Mesendoderm (in vitro differentiated cells): ENCODE results near the gene SMIM34.
"Not testable (repeated sequence)": the region's sequence is repeated elsewhere in the genome, so short reads cannot be mapped to it uniquely, and the experiment has no call there.

ENCODE experiments used
- DNase-seq: peaks from one replicate; pipeline ENCODE4 v3.0.0; 2013
- H2AK5ac ChIP-seq: 2 replicates; pipeline ENCODE4 v1.6.1; 2013; ENCODE audit warnings: low read length, inconsistent platforms
- H2BK120ac ChIP-seq: 2 replicates; pipeline ENCODE4 v1.6.1; 2013; ENCODE audit warnings: low read depth, mild to moderate bottlenecking, low read length, moderate library complexity, mixed read lengths
- H2BK15ac ChIP-seq: replicated peaks from 2 replicates; pipeline ENCODE4 v1.6.1; 2013; ENCODE audit warnings: low read depth, mild to moderate bottlenecking, moderate library complexity
- H2BK5ac ChIP-seq: 2 replicates; pipeline ENCODE4 v1.6.1; 2013; ENCODE audit warnings: low read length, inconsistent platforms
- H3K18ac ChIP-seq: 2 replicates; pipeline ENCODE4 v1.6.1; 2013; ENCODE audit warnings: mild to moderate bottlenecking, low read length, mixed read lengths
- H3K23ac ChIP-seq: one replicate; pipeline ENCODE4 v1.6.1; 2013; ENCODE audit warnings: low read length
- H3K27ac ChIP-seq: 2 replicates; pipeline ENCODE4 v1.5.1; 2013; ENCODE audit warnings: low read depth, mild to moderate bottlenecking, inconsistent platforms, low read length, moderate library complexity
- H3K27me3 ChIP-seq: 2 replicates; pipeline ENCODE4 v1.6.1; 2013; ENCODE audit warnings: low read length, control low read depth, mild to moderate bottlenecking, inconsistent platforms; ENCODE audit not compliant: insufficient read depth, poor library complexity
- H3K36me3 ChIP-seq: 2 replicates; pipeline ENCODE4 v1.6.1; 2013; ENCODE audit warnings: low read length, inconsistent platforms; ENCODE audit not compliant: control insufficient read depth, insufficient read depth
- H3K4ac ChIP-seq: one replicate; pipeline ENCODE4 v1.6.1; 2013; ENCODE audit warnings: low read depth, mild to moderate bottlenecking, low read length, moderate library complexity
- H3K4me1 ChIP-seq: 2 replicates; pipeline ENCODE4 v1.6.1; 2013; ENCODE audit warnings: low read depth, low read length, inconsistent platforms; ENCODE audit not compliant: control insufficient read depth
- H3K4me2 ChIP-seq: 2 replicates; pipeline ENCODE4 v1.6.1; 2013; ENCODE audit warnings: low read length
- H3K4me3 ChIP-seq: 2 replicates; pipeline ENCODE4 v1.5.1; 2013; ENCODE audit warnings: mild to moderate bottlenecking, low read length
- H3K56ac ChIP-seq: one replicate; pipeline ENCODE4 v1.6.1; 2013; ENCODE audit warnings: low read length
- H3K79me1 ChIP-seq: 2 replicates; pipeline ENCODE4 v1.6.1; 2013; ENCODE audit warnings: low read length, inconsistent platforms
- H3K79me2 ChIP-seq: 2 replicates; pipeline ENCODE4 v1.6.1; 2013; ENCODE audit warnings: mild to moderate bottlenecking, low read length; ENCODE audit not compliant: control insufficient read depth, insufficient read depth
- H3K9ac ChIP-seq: 2 replicates; pipeline ENCODE4 v1.6.1; 2013; ENCODE audit warnings: low read length, inconsistent platforms
- H4K5ac ChIP-seq: one replicate; pipeline ENCODE4 v1.6.1; 2013; ENCODE audit warnings: low read length
- H4K8ac ChIP-seq: one replicate; pipeline ENCODE4 v1.6.1; 2013; ENCODE audit warnings: low read depth, mild to moderate bottlenecking, control low read depth, low read length, moderate library complexity
- WGBS: extraction: QIAGEN DNeasy Blood & Tissue Kit; methylation state at CpG from one replicate; pipeline ENCODE4 v1.1.7; 2013; ENCODE audit warnings: low lambda C conversion rate, missing lambda C conversion rate; ENCODE audit not compliant: insufficient coverage; ENCODE audit errors: extremely low coverage; 5-methylcytosine and 5-hydroxymethylcytosine counted together

The SMIM34 gene

DNA sequence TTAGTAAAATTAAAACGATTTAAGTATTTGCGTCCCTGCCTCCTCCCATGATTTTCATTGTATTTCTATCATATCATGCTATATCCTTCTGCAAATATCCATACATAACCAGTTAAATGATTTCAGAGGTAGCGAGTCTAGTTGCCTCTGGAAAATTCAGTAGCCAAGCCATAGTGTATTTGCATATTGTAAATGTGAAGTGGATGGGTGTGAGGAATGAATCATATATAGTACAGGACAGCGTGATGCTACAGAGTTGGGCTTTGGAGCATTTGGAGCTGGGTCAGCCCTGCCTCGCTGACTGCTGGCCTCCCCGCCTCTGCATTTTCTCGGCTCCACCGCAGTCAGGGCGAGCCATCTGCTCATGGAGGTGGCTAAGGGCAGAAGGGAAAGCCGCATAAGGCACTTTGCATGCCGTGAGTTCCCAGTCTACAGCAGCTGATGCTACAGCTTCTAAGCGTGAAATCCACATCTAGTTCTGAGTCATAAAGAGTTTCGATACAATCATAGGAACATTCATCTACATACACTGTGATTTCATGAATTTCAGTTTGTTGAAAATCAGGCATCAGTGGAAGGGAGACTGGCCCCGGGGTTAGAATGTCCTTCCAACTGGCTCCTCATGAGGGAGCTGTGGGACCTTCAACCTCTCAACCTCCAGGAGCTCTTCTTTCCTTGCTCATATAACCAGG is 39.9 kb downstream of the SMIM34 start:
- not testable (repeated sequence) for H3K56ac ChIP-seq, H3K4me2 ChIP-seq, H2BK15ac ChIP-seq, H3K79me1 ChIP-seq, H2AK5ac ChIP-seq, H3K23ac ChIP-seq, H3K36me3 ChIP-seq, H2BK5ac ChIP-seq, H3K27ac ChIP-seq, H3K27me3 ChIP-seq, H3K4ac ChIP-seq, H3K18ac ChIP-seq, H3K79me2 ChIP-seq, H3K4me3 ChIP-seq, H4K5ac ChIP-seq, H2BK120ac ChIP-seq, DNase-seq, H3K4me1 ChIP-seq, H4K8ac ChIP-seq, H3K9ac ChIP-seq
- no CpG with 5 or more reads among the region's 14 CpGs for WGBS

DNA sequence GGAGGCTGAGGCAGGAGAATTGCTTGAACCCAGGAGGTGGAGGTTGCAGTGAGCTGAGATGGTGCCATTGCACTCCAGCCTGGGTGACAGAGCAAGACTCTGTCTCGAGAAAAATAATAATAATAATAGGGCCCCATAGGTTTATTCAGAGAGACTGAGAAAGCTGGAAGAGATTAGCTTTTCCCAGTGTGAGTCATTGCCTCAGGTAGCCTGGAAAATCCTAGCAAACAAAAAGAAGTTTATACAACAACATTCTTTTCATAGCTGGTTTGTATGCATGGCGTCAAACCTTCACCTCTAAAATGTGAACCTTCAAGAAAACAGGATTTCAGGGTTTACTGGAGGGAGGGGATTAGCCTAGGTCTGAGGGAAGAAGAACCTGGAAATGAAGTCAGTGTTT is 40.6 kb downstream of the SMIM34 start:
- DNase-seq, H3K18ac ChIP-seq, H2BK5ac ChIP-seq, H4K8ac ChIP-seq, H3K27ac ChIP-seq, H2BK120ac ChIP-seq, H2AK5ac ChIP-seq, H3K9ac ChIP-seq, H3K27me3 ChIP-seq, H3K79me2 ChIP-seq, H2BK15ac ChIP-seq, H4K5ac ChIP-seq, H3K4me3 ChIP-seq, H3K79me1 ChIP-seq, H3K4me2 ChIP-seq, H3K36me3 ChIP-seq, H3K4ac ChIP-seq, H3K4me1 ChIP-seq, H3K56ac ChIP-seq, H3K23ac ChIP-seq: not testable (repeated sequence)
- WGBS = no CpG with 5 or more reads among the region's 2 CpGs

- not testable (repeated sequence) for H3K4me1 ChIP-seq, H3K23ac ChIP-seq, H3K27ac ChIP-seq, H4K8ac ChIP-seq, H4K5ac ChIP-seq, H2AK5ac ChIP-seq, H3K27me3 ChIP-seq, H3K79me2 ChIP-seq, H3K4me3 ChIP-seq, H2BK15ac ChIP-seq, H3K18ac ChIP-seq, H3K36me3 ChIP-seq, H3K56ac ChIP-seq, H2BK120ac ChIP-seq, DNase-seq, H3K9ac ChIP-seq, H3K4ac ChIP-seq, H3K79me1 ChIP-seq, H2BK5ac ChIP-seq, H3K4me2 ChIP-seq
- no CpG with 5 or more reads among the region's 33 CpGs for WGBS
Observed at GRCh38 chr21:34375619-34375972, 48.2 kb downstream of the SMIM34 start.

GRCh38 chr21:34374940-34375618 is 48.7 kb downstream of the SMIM34 start, which contains the start of gene SMIM11:
TSS of gene SMIM11 (plus strand) at chr21:34375507. CDS start at chr21:34379505, 3,998 bp downstream.
- H3K4me3 ChIP-seq, H4K8ac ChIP-seq, H2BK15ac ChIP-seq, H3K9ac ChIP-seq, H3K18ac ChIP-seq, H4K5ac ChIP-seq, H3K23ac ChIP-seq, H3K4me1 ChIP-seq, H3K4ac ChIP-seq, H3K27me3 ChIP-seq, H2BK5ac ChIP-seq, H3K79me2 ChIP-seq, H3K4me2 ChIP-seq, H3K79me1 ChIP-seq, DNase-seq, H3K27ac ChIP-seq, H2AK5ac ChIP-seq, H2BK120ac ChIP-seq, H3K36me3 ChIP-seq, H3K56ac ChIP-seq: not testable (repeated sequence)
- WGBS = no CpG with 5 or more reads among the region's 49 CpGs

DNA sequence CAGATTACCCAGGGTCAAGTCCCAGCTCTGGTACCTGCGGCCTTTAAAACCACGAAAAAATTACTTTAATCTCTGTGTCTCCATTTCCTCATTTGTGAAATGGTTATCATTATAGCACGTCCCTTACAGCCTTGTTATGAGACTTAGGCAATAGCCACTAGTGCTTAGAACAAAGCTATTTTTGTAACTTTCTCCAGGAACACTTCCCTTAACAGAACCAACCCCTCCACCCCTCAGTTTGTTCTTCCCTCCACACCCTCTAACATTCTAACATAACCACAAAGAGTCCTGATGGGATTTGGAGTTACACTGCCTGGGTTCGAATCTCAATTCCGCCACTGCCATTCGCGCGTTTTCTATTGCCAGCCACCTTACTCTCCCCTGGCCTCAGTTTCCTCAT is 49.3 kb downstream of the SMIM34 start:
- no CpG with 5 or more reads among the region's 8 CpGs for WGBS

More for the DNA sequence above, 49.3 kb downstream of the SMIM34 start:
- not testable (repeated sequence) for H3K79me1 ChIP-seq, H3K4me2 ChIP-seq, H2BK15ac ChIP-seq, H3K9ac ChIP-seq, H4K5ac ChIP-seq, H2BK5ac ChIP-seq, H3K18ac ChIP-seq, H2BK120ac ChIP-seq, H3K4ac ChIP-seq, H2AK5ac ChIP-seq, H3K4me1 ChIP-seq, H3K4me3 ChIP-seq, H3K27ac ChIP-seq, H3K79me2 ChIP-seq, H3K36me3 ChIP-seq, H3K27me3 ChIP-seq, H3K23ac ChIP-seq, H3K56ac ChIP-seq, DNase-seq, H4K8ac ChIP-seq
